PFSK-1 (cell line): Measurements from ENCODE around the gene USP31.

ENCODE experiments used
- TAF1 ChIP-seq: IDR thresholded peaks from 2 replicates; pipeline ENCODE4 v1.6.1; 2012; ENCODE audit warnings: low read length, control low read depth, borderline replicate concordance; ENCODE audit not compliant: insufficient read depth
- TF ChIP-seq, protein P1 (sequence below), 2 experiments: IDR thresholded peaks; 2 replicates each; pipeline versions ENCODE4 v1.6.1 to v1.8.0; 2011 to 2012; ENCODE audit warnings: low read depth in 2 of 2, low read length in 2 of 2, control low read depth in 1 of 2, inconsistent platforms in 1 of 2, mild to moderate bottlenecking in 1 of 2, moderate library complexity in 1 of 2; ENCODE audit not compliant: insufficient read depth in 1 of 2

DNA sequence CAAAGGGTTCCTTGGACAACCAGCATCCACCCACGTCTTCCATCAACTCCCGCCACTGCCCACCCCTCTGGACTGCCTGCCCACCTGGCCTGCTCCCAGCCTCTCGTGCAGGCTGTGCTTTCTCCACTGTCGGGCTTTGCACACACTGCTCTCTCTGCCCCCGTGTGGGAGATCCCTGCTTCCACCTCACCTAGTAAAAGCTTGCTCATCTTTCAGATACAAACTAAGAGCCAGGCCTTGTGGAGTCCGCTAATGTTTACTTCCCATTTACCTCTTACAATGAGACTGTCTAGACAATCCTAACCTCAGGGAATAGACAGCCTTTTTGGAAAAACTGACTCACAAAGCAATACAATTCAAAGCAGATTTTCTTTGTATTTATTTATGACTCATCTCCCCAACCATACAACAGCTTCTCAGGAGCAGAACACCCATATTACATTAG is 67.6 kb downstream of the USP31 start:
- TF ChIP-seq, protein P1, sequence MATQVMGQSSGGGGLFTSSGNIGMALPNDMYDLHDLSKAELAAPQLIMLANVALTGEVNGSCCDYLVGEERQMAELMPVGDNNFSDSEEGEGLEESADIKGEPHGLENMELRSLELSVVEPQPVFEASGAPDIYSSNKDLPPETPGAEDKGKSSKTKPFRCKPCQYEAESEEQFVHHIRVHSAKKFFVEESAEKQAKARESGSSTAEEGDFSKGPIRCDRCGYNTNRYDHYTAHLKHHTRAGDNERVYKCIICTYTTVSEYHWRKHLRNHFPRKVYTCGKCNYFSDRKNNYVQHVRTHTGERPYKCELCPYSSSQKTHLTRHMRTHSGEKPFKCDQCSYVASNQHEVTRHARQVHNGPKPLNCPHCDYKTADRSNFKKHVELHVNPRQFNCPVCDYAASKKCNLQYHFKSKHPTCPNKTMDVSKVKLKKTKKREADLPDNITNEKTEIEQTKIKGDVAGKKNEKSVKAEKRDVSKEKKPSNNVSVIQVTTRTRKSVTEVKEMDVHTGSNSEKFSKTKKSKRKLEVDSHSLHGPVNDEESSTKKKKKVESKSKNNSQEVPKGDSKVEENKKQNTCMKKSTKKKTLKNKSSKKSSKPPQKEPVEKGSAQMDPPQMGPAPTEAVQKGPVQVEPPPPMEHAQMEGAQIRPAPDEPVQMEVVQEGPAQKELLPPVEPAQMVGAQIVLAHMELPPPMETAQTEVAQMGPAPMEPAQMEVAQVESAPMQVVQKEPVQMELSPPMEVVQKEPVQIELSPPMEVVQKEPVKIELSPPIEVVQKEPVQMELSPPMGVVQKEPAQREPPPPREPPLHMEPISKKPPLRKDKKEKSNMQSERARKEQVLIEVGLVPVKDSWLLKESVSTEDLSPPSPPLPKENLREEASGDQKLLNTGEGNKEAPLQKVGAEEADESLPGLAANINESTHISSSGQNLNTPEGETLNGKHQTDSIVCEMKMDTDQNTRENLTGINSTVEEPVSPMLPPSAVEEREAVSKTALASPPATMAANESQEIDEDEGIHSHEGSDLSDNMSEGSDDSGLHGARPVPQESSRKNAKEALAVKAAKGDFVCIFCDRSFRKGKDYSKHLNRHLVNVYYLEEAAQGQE (IDR thresholded peaks at IDR 0.05; ENCODE audit: insufficient read depth in 1 of 2, low read depth in 2 of 2, low read length in 2 of 2) = no peak
- 0 out of 2 replicates have a peak, but pooled peaks have one; percentile 21 for TF ChIP-seq TAF1
